Measurements from ENCODE around the gene COPZ2.

The COPZ2 gene

DNA sequence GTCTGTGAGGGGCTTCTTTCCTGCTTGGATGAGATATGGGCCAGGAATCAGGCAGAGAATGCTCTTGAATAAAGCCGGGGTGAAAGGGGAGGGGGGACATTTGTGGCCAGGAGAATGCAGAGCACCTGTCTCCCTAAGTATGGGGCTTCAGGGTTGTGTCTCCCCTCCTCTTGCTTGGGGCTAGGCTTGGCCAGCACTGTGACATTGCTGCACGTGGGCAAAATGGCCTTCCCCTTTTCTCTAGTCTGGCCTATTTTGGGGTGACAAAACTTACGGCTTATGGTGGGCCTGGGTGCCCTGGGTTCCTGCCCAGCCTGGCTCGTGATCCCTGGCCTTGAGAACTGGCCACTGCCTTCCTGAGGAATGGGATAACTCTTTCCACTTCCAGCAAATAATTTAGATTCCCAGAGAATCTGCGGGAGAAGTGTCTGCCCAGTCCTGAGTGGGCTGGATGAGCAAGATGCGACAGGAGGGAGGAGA is 16.2 kb upstream of the COPZ2 start:
- ChIA-PET CTCF (interaction anchor here (0.7 to 8.4 kb wide), 4 partner anchors 20 to 75 kb away, joined by 3 to 42 read pairs (median 24); no protein-coding TSS in a partner anchor), POLR2A (interaction anchor here (2.5 to 3.4 kb wide), 2 partner anchors 15 to 28 kb away, joined by 10 to 18 read pairs; no protein-coding TSS in a partner anchor)
- no peak for DNase-seq (ENCODE audit: low read depth, low spot score)
- no peak for TF ChIP-seq CTCF (IDR thresholded peaks at IDR 0.05; ENCODE audit: insufficient read depth, low read length, missing control alignments)
- peak overlapping the region; percentile 20 for H3K4me3 ChIP-seq (ENCODE audit: low read depth, low read length)

DNA sequence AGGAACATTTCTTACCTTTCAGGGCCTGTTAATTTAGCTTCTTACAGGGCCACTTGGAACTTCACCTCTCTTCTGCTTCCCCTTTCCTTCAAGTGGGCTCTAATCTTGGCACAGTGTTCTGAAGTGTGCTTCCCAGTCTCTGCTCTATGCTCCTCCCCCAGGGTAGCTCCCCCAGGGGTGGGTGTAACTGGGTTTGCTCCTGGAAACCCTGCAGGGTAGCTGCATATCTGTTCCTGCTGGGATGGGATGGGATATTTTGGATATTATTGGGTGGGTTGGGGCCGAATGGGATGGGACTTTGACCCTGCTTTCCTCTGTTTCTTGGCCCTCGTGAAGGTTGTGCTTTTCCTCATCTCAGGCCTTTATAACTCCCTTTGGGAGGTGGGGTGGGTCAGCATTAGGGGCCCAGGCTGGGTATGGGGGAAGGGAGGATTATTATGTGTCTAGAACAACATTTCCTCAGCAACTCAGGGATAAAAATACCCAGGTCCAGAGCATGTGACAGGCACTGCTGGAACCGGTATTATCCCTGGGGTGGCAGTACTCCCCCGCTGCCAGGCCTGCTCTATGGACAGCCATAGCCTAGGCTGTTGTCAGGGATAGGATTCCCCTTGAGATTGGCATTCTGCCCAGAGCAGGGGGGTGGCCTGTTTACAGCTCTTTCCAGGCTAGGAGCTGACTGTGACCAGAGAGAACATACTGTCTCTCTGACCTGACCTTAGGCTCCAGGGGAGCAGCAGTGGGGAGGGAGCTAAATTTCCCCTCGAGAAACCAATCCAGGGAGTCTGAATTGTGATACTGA is 15.6 kb upstream of the COPZ2 start:
- CTCF ChIA-PET = interaction anchor here (0.7 to 5.3 kb wide), 6 partner anchors 15 to 75 kb away, joined by 3 to 41 read pairs (median 4); no protein-coding TSS in a partner anchor
- POLR2A ChIA-PET = interaction anchor here (1.1 to 3.4 kb wide), 2 partner anchors 23 to 27 kb away, joined by 4 to 18 read pairs; no protein-coding TSS in a partner anchor
- no peak for DNase-seq (ENCODE audit: low read depth, low spot score)
- no peak for TF ChIP-seq CTCF (IDR thresholded peaks at IDR 0.05; ENCODE audit: insufficient read depth, low read length, missing control alignments)
- peak overlapping the region; percentile 20 for H3K4me3 ChIP-seq (ENCODE audit: low read depth, low read length)

- ChIA-PET POLR2A (interaction anchor here (0.9 kb wide), 1 partner anchor 26 kb away, joined by 3 read pairs; no protein-coding TSS in a partner anchor), CTCF (interaction anchor here (1.1 to 5.3 kb wide), 7 partner anchors 15 to 46 kb away, joined by 3 to 41 read pairs (median 4); no protein-coding TSS in a partner anchor)
- DNase-seq (ENCODE audit: low read depth, low spot score) = peak; percentile 28
- H3K4me3 ChIP-seq (ENCODE audit: low read depth, low read length) = peak overlapping the region; percentile 27
- no peak for TF ChIP-seq CTCF (IDR thresholded peaks at IDR 0.05; ENCODE audit: insufficient read depth, low read length, missing control alignments)
Measured at GRCh38 chr17:48051706-48052486, 14.3 kb upstream of the COPZ2 start.

DNA sequence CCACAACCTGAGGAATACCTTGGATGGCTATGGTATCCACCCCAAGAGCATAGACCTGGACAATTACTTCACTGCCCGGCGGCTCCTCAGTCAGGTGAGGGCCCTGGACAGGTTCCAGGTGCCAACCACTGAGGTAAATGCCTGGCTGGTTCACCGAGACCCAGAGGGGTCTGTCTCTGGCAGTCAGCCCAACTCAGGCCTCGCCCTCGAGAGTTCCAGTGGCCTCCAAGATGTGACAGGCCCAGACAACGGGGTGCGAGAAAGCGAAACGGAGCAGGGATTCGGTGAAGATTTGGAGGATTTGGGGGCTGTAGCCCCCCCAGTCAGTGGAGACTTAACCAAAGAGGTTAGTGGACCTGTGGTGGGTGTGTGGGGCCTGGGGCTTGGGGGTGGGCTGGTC is 13.7 kb upstream of the COPZ2 start:
- POLR2A ChIA-PET = interaction anchor here (1.5 kb wide), 1 partner anchor 11 kb away, joined by 3 read pairs; no protein-coding TSS in a partner anchor
- H3K4me3 ChIP-seq (ENCODE audit: low read depth, low read length) = peak overlapping the region; percentile 27
- CTCF ChIA-PET = interaction anchor here (2.0 to 3.8 kb wide), 2 partner anchors 15 to 25 kb away, joined by 11 to 28 read pairs; no protein-coding TSS in a partner anchor
- no peak for TF ChIP-seq CTCF (IDR thresholded peaks at IDR 0.05; ENCODE audit: insufficient read depth, low read length, missing control alignments)
- no peak for DNase-seq (ENCODE audit: low read depth, low spot score)

DNA sequence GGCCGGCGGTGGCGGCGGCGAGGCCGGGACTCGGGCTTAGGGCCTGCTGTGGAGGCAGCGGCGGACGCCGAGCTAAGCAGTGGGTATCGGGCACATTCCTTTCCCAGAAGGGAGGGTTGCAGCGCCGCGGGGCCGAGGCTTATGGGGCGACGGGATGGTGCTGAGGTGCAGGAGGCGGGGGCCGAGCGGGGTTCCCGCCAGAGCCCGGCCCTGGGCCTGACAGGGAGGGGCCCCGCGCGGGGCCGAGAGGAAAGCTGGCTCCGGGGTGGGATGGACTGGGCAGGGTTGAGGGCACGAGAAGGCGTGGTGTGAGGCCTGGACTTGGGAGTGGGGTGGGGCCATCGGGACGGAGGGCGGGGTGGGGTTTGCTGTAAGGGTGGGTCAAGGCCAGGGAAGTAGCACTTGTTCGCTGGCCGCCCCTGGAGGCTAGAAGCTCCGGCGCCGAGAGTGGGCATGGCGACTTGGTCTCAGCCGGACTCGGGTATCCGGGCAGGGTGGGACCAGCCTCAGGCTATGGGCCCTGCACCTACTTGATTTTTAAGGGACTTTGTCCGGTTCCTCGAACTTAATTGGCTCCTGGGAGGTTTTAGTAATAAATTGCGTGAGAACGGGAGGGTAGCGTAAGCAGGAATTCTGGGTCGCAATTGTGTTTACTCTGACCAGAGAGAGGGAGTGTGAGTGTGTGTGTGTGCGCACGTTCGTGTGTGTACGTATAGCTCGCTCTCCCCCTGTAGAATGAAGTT is 11.0 kb upstream of the COPZ2 start:
- POLR2A ChIA-PET = interaction anchor here (0.5 to 3.9 kb wide), 17 partner anchors 10 to 564 kb away, joined by 3 to 36 read pairs (median 5); partner anchors contain the start of genes CBX1, CDK5RAP3 and COPZ2
- TF ChIP-seq CTCF (IDR thresholded peaks at IDR 0.05; ENCODE audit: insufficient read depth, low read length, missing control alignments) = no peak
- peak; percentile 53 for DNase-seq (ENCODE audit: low read depth, low spot score)
- CTCF ChIA-PET = interaction anchor here (0.6 to 3.8 kb wide), 8 partner anchors 10 to 33 kb away, joined by 3 to 28 read pairs (median 5); no protein-coding TSS in a partner anchor
- peak overlapping the region; percentile 85 for H3K4me3 ChIP-seq (ENCODE audit: low read depth, low read length)

Data from AG04449 (cell line).